Effector memory CD8-positive, alpha-beta T cell (primary cell): ENCODE measurements around the gene ASIC4.
A peak's percentile ranks its signal among the peaks of the same experiment; 100 is the strongest.

Experiments used
- ATAC-seq: fragments of 150-1000 bp; cut with Tn5 transposase; replicated peaks from 2 replicates; pipeline ENCODE4 v1.10.0; 2021; ENCODE audit warnings: mild to moderate bottlenecking, moderate library complexity
- DNase-seq, 3 experiments: peaks; one replicate each; pipeline ENCODE4 v3.0.0; 2021
- H3K27ac Mint-ChIP-seq, 2 donors: one replicate each; pipeline ENCODE4 v1.8.0; 2022; ENCODE audit warnings: mild to moderate bottlenecking in 2 of 2, mixed read lengths in 2 of 2, moderate library complexity in 2 of 2
- H3K27me3 Mint-ChIP-seq, 2 donors: one replicate each; pipeline ENCODE4 v1.8.0; 2022; ENCODE audit warnings: mixed read lengths in 2 of 2
- H3K36me3 Mint-ChIP-seq: one replicate; pipeline ENCODE4 v1.8.0; 2022; ENCODE audit warnings: mild to moderate bottlenecking, moderate library complexity, mixed read lengths; ENCODE audit not compliant: insufficient read depth
- H3K4me1 Mint-ChIP-seq, 2 donors: one replicate each; pipeline ENCODE4 v1.8.0; 2022; ENCODE audit warnings: low read depth in 2 of 2, mixed read lengths in 2 of 2
- H3K4me3 Mint-ChIP-seq, 2 donors: one replicate each; pipeline ENCODE4 v1.8.0; 2022; ENCODE audit warnings: mild to moderate bottlenecking in 2 of 2, mixed read lengths in 2 of 2, moderate library complexity in 2 of 2
- H3K9me3 Mint-ChIP-seq, 2 donors: one replicate each; pipeline ENCODE4 v1.8.0; 2022; ENCODE audit warnings: mixed read lengths in 2 of 2

The ASIC4 gene

DNA sequence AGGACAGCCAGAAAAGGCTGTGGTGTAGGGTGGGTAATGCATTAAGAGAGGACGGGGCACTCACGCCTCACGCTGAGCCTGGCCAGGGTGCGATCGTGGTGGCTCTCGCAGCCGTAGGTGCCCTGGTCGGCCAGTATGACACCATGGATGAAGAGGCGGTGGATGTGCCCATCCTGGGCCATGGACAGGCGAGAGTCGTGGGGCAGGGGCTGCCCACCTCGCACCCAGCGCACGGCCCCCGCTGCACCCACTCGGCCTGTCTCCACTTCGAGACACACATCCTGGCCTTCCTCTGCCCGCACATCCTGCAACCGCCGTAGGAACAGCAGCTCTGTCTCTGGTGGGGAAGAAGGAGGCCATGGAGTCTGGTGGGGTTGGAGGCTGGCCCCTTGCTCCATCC, 41.7 kb downstream of the ASIC4 start:
- H3K9me3 Mint-ChIP-seq, result no peaks in the 10 kb centered on the region
- H3K27ac Mint-ChIP-seq, result no peak overlapping the region
- H3K4me1 Mint-ChIP-seq, result peaks cover 6 to 8% of the 10 kb centered on the region in 2 donors
- ATAC-seq (no peak), DNase-seq (no peak)
- H3K4me3 Mint-ChIP-seq, result no peak overlapping the region
- H3K27me3 Mint-ChIP-seq, result peaks cover 57 to 88% of the 10 kb centered on the region in 2 donors
- H3K36me3 Mint-ChIP-seq, result peaks cover 4% of the 10 kb centered on the region

DNA sequence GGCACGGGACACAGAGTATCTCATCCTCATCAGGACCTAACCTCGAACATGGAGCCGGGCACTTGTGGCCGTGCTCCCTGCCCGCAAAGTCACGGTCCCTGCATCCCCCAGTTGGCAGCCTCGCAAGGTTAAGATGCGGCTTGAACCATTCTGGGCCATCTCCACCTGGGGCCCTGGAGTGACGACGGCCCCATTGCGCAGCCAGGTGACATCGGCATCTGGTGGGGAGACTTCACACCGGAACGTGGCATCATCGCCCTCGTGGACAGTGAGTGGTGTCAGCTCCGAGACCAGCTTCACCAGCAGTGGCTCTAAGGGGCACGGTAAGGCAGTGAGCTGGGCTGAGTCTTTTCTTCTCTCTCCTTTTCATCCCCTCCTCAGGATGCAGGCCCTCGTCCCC, 42.1 kb downstream of the ASIC4 start:
- no peak for ATAC-seq
- DNase-seq, result no peak
- Mint-ChIP-seq H3K4me1 (peaks cover 5 to 8% of the 10 kb centered on the region in 2 donors), H3K27ac (no peak overlapping the region), H3K4me3 (no peak overlapping the region), H3K9me3 (no peaks in the 10 kb centered on the region), H3K27me3 (peaks cover 55 to 88% of the 10 kb centered on the region in 2 donors), H3K36me3 (peaks cover 4% of the 10 kb centered on the region)

DNA sequence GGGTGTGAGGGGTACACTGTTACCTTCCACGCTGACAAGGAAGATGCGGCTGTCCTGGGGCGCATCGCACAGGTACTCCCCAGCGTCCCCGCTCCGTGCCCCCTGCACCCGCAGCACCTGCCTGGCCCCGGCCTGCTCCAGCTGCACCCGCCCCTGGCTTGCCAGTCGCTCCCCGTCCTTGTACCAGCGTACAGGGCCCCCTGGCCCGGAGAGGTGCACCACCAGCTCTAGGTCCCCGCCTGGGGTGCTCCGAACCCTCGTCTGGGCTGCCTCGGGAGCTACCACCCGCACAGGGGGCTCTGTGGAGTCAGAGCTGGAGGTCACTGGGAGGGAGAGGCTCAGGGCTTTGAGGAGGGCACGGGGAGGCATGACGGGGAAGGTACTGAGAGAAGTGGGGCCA, 43.0 kb downstream of the ASIC4 start:
- no peak overlapping the region for H3K27ac Mint-ChIP-seq
- no peaks in the 10 kb centered on the region for H3K4me1 Mint-ChIP-seq
- DNase-seq (no peak), ATAC-seq (no peak)
- H3K36me3 Mint-ChIP-seq, result peaks cover 4% of the 10 kb centered on the region
- H3K4me3 Mint-ChIP-seq, result no peak overlapping the region
- peaks cover 53 to 88% of the 10 kb centered on the region in 2 donors for H3K27me3 Mint-ChIP-seq
- H3K9me3 Mint-ChIP-seq, result no peaks in the 10 kb centered on the region

DNA sequence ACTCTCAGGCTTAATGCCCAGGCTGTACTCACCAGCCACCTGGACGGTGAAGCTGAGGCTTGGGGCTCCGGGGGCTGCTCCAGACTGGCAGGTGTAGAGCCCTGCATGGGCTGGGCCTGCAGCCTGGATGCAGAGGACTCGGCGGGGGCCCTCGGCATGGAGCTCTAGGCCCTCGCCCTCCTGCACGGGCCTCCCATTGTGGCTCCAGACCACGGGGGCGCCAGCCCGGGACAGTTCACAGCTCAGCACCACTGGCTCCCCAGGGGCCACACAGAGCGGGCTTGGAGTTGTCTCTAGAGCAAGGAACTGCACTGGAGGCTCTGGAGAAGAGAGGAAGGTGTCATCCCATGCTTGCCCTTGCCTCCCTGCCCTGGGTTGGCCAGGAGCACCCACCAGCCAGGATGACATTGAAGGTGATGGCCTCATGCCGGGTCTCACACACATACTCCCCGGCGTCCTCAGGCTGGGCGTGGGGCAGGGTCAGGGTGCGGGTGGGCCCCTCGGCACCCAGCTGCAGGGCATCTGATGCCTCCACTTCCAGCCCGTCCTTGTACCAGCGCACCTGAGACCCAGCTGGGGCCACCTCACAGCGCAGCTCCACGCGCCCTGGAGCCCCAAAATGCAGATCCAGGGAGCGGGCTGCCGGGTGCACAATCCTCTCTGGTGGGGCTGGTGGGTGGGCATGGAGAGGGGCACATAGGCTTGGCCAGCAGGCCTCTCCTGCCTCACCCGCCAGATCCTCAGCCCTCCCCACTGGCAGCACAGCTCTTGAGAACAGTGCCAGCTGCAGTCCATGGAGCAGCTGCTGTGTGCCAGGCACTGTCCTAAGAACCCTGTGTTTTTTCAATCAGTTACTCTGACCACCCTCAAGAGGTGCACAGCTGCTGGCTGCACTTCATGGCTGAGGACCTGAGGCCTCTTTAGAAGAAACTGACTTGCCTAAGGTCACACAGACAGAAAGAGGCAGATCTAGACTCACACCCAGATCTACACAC, 43.8 kb downstream of the ASIC4 start:
- Mint-ChIP-seq H3K9me3 (no peaks in the 10 kb centered on the region), H3K4me3 (no peak overlapping the region), H3K27me3 (peaks cover 60 to 94% of the 10 kb centered on the region in 2 donors), H3K27ac (no peak overlapping the region), H3K36me3 (peaks cover 4% of the 10 kb centered on the region), H3K4me1 (no peaks in the 10 kb centered on the region)
- DNase-seq, result no peak
- ATAC-seq, result no peak

DNA sequence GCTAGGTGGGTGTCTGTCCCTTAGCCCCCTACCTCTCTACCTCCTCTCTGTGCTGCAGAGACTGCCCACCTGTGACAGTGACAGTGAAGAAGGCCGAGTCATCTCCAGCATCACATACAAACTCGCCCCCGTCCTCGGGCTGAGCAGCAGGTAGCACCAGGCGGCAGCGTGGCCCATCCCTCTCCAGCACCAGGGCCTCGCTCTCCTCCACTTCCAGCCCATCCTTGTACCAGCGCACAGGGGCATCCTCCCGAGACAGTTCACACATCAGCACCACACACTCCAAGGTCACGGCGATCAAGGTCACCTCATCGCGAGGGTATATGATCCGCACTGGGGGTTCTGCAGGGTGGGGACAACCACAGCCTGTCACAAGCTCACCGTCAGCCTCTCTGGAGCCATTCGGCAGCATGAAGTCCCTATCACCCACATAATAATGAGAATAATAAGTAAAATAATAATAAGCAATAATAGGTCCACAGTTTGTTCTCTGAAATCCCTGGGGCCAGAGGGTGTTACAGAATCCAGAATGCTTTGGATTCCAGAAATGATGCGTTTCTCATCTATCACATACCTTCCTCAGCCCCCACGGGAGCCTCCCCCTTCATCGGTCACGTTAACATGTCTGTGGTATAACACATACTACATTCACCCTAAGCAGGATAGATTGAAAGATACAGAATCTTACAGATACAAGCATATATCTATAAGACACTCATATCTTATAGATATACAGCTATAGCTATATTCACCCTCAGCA, 45.1 kb downstream of the ASIC4 start:
- Mint-ChIP-seq H3K27me3 (peaks cover 50 to 94% of the 10 kb centered on the region in 2 donors), H3K36me3 (peaks cover under 1% of the 10 kb centered on the region), H3K4me3 (no peak overlapping the region), H3K27ac (no peak overlapping the region), H3K9me3 (no peaks in the 10 kb centered on the region), H3K4me1 (no peaks in the 10 kb centered on the region)
- ATAC-seq (no peak), DNase-seq (no peak)

DNA sequence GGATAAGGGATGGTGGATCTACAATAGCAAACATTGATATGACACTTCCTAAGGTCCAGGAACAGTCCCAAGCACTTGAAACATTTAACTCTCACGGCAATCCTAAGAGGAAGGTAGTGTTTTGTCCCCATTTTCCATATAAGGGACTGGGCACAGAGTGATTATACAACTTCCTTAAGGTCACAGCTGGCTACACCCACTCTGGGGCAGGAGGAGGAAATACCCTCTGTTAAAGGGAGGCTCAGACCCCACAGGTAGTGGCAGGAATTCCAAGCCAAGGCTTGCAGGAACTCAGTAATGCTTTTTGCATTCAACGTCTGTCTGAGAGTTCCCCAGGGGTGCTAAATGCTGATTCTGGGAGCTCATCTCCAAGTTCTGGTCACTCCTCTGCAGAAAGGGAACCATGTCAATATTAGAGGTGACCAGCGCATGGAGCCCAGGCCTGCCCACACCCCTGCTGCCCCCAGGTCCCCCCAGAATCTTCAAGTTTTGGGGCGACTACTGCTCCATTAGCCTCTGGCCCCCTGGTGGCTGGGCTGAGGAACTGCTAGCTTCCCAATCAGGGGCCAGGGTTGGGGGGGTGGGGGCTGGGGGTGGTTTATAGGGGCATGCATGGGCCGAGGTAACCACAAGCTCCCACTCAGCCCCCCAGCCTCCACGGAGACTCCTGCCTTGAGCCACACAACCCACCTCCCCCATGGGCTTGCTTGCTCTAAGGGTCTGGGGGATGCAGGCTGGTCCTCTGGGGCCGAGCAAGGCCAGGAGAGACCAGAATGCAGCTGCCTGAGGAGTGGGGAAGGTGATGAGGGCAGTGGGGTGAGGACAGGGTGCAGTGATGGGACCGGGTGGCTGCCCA, 46.0 kb downstream of the ASIC4 start:
- ATAC-seq, result peak; percentile 69
- no peak for DNase-seq
- Mint-ChIP-seq H3K9me3 (no peaks in the 10 kb centered on the region), H3K4me3 (no peak overlapping the region), H3K36me3 (no peaks in the 10 kb centered on the region), H3K27me3 (peaks cover 44 to 94% of the 10 kb centered on the region in 2 donors), H3K27ac (no peak overlapping the region), H3K4me1 (no peaks in the 10 kb centered on the region)

DNA sequence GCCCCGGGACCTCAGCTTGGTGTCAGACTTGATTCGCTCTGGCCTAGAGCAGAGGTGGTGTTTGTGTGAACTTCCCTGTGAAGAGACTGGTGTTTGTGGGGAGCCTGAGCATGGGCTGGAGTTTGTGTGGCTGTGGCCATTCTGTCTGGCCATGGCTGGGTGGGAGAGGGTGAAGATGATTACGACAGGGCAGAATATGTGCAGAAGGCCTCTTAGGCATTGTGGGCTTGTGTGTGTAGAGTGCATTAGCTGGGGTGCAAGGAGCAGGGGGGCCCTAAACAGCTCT, 46.6 kb downstream of the ASIC4 start:
- Mint-ChIP-seq H3K27ac (no peak overlapping the region), H3K4me1 (no peaks in the 10 kb centered on the region), H3K27me3 (peaks cover 40 to 94% of the 10 kb centered on the region in 2 donors), H3K36me3 (no peaks in the 10 kb centered on the region), H3K4me3 (no peak overlapping the region), H3K9me3 (no peaks in the 10 kb centered on the region)
- no peak for ATAC-seq
- DNase-seq, result no peak

DNA sequence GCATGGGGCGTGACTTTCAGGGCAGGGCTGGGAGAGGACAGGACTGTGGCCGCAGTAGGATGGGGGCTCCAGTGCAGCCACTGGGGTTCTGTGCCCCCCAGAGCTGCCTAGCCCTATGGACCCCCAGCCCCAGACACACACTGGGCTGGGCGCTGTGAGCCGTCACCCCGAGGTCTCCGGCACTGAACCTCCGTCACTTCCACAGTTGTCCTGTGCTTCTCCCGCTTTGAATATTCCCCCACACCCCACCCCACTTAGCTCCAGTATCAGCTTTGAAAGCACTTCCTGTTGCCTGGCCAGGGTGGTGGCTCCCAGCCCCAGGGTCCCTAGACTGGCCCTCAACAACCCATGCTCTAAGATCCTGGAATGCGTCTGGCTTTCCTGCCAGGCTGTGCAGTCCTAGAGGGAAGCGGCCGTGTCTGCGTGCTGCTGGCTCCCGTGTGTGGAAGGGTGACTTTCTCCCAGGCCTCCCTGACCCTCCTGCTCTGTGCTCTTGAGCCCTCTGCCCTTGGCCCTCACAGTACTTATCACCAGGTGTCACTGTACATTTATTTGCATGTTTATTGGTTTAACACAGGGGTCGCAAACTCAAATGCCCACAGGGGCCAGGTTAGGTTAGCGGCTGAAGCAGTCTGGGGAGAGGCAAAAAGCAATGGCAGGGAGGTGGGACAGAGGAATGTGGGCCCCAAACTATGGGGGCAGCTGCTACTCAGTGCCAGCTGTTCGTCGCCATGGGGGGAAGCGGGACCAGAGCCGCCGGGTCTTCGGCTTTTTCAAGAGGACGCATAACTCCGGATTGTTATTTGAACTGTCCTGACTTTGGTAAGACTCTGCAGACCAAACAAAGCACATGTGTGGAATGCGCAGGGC, 47.1 kb downstream of the ASIC4 start:
- DNase-seq (no peak), ATAC-seq (no peak)
- Mint-ChIP-seq H3K9me3 (no peaks in the 10 kb centered on the region), H3K27me3 (peaks cover 42 to 94% of the 10 kb centered on the region in 2 donors), H3K4me3 (no peak overlapping the region), H3K4me1 (no peaks in the 10 kb centered on the region), H3K27ac (no peak overlapping the region), H3K36me3 (no peaks in the 10 kb centered on the region)

DNA sequence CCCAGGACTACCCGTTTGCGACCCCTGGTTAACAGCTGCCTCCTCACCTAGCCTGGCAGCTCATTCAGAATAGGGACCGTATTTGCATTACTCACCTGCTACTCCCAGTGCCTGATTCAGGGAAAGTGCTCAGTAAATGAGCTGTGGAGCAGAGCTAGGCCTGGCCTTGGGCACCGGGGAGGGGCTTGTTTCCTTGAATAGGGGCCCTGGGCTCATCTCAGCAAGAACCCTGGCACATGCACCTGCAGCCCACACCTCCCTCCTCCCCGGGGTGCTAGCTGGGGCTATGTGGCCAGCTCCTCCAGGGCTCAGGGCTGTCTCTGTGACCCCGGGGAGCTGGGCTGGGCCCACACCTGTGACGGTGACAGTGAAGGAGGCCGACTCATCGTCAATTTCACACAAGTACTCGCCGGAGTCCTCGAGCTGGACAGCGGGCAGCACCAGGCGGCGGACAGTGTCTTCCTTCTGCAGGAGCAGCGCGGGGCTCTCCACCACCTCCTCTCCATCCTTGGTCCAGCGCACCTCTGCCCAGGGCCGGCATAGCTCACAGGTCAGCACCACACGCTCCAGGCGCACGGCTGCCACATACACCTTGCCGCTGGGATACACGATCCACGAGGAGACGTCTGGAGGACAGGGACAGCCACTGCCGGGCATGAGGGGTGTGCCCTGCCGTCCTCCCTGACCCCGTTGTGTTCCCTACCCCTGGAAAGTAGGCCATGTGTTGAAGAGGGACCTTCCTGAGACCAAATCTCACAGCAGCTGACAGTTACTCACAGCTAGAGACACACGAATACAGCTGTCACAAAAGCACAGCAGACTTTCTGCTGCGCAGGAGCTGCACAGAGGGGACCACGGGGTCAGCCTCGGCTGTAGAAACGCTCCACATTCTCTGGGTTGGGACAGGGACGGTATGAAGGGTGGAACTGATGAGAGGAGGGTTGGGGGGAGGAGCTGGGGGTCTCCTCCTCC, 48.1 kb downstream of the ASIC4 start:
- no peaks in the 10 kb centered on the region for H3K9me3 Mint-ChIP-seq
- DNase-seq, result no peak
- H3K36me3 Mint-ChIP-seq, result no peaks in the 10 kb centered on the region
- H3K4me3 Mint-ChIP-seq, result no peak overlapping the region
- no peak for ATAC-seq
- H3K27ac Mint-ChIP-seq, result no peak overlapping the region
- no peaks in the 10 kb centered on the region for H3K4me1 Mint-ChIP-seq
- peaks cover 38 to 94% of the 10 kb centered on the region in 2 donors for H3K27me3 Mint-ChIP-seq

DNA sequence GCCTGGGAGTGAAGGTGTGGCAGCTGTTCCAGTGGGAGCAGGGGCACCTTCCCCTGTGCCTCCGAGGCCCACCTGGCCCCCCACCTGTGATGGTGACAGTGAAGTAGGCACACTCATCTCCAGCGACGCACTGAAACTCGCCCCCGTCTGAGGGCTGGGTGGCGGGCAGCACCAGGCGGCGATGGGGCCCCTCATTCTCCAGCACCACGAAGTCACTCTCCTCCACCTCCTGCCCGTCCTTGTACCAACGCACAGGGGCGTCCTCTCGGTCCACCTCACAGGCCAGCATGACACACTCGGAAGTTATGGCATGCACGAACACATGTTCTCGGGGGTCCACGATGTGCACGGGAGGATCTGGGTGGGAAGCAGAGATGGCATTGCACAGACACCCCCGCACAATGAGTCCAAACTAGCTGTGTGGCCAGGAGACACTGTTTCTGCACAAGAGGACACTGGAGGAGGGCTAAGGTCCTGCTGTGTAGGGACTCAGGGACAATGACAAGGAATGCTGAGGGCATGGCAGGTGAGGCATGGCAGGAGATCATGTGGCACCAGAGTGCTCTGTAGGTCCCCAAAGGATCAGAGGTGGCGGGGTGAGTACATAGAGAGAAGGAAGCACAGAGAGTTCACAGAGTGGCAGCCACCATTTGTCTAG, 49.1 kb downstream of the ASIC4 start:
- no peak for ATAC-seq
- Mint-ChIP-seq H3K4me3 (no peak overlapping the region), H3K9me3 (no peaks in the 10 kb centered on the region), H3K36me3 (no peaks in the 10 kb centered on the region), H3K27ac (no peak overlapping the region), H3K27me3 (peaks cover 41 to 100% of the 10 kb centered on the region in 2 donors), H3K4me1 (no peaks in the 10 kb centered on the region)
- DNase-seq, result no peak
